Liver (tissue), 9 donors: ENCODE results near the gene NSUN3. TPM values are rescaled to one million over a fixed set of nuclear protein-coding genes. Genes with fewer than 3 reads are reported as not detected.

ENCODE experiments used
- DNase-seq: peaks from one replicate; pipeline ENCODE4 v3.0.0-alpha.2; 2017; ENCODE audit warnings: low spot score
- H3K27ac ChIP-seq, 2 donors: one replicate each; pipeline ENCODE4 v1.7.0; 2013; ENCODE audit warnings: inconsistent platforms in 2 of 2, low read length in 2 of 2, control low read depth in 1 of 2, low read depth in 1 of 2, mild to moderate bottlenecking in 1 of 2
- H3K27me3 ChIP-seq, 4 donors: one replicate each; pipeline versions ENCODE4 v1.6.1 to v1.7.0; 2013; ENCODE audit warnings: low read length in 3 of 4, inconsistent platforms in 1 of 4, mild to moderate bottlenecking in 1 of 4, moderate library complexity in 1 of 4; ENCODE audit not compliant: control insufficient read depth in 4 of 4, insufficient read depth in 4 of 4
- H3K36me3 ChIP-seq, 4 donors: one replicate each; pipeline versions ENCODE4 v1.6.1 to v1.7.0; 2013; ENCODE audit warnings: low read length in 3 of 4, mild to moderate bottlenecking in 3 of 4, low read depth in 1 of 4, moderate library complexity in 1 of 4; ENCODE audit not compliant: control insufficient read depth in 4 of 4, insufficient read depth in 3 of 4
- H3K4me1 ChIP-seq, 4 donors: one replicate each; pipeline versions ENCODE4 v1.6.1 to v1.7.0; 2013; ENCODE audit warnings: low read length in 3 of 4, mild to moderate bottlenecking in 3 of 4, moderate library complexity in 1 of 4; ENCODE audit not compliant: control insufficient read depth in 4 of 4, insufficient read depth in 4 of 4
- H3K4me3 ChIP-seq, 3 donors: one replicate each; pipeline versions ENCODE4 v1.6.1 to v1.7.0; 2013; ENCODE audit warnings: low read length in 3 of 3, control low read depth in 1 of 3, low read depth in 1 of 3, mild to moderate bottlenecking in 1 of 3
- H3K9ac ChIP-seq, 2 donors: one replicate each; pipeline ENCODE4 v1.7.0; 2013; ENCODE audit warnings: low read length in 2 of 2, mild to moderate bottlenecking in 2 of 2, moderate library complexity in 2 of 2, control low read depth in 1 of 2, low read depth in 1 of 2
- H3K9me3 ChIP-seq, 4 donors: one replicate each; pipeline versions ENCODE4 v1.6.1 to v1.7.0; 2013; ENCODE audit warnings: low read length in 3 of 4; ENCODE audit not compliant: control insufficient read depth in 4 of 4
- EGR1 ChIP-seq, 2 donors: IDR thresholded peaks; 2 replicates each; pipeline ENCODE4 v1.6.1; 2016 to 2018; ENCODE audit warnings: antibody characterized with exemption in 2 of 2, low read depth in 2 of 2
- FOXA1 ChIP-seq: IDR thresholded peaks from 2 replicates; pipeline ENCODE4 v1.6.1; 2016; ENCODE audit warnings: antibody characterized with exemption
- FOXA2 ChIP-seq: IDR thresholded peaks from 2 replicates; pipeline ENCODE4 v1.6.1; 2016; ENCODE audit warnings: antibody characterized with exemption
- GABPA ChIP-seq, 2 donors: IDR thresholded peaks in 1 of 2; conservative IDR thresholded peaks in 1 of 2; 2 replicates each; pipeline ENCODE4 v1.6.1; 2016; ENCODE audit warnings: antibody characterized with exemption in 2 of 2, mild to moderate bottlenecking in 1 of 2, moderate library complexity in 1 of 2
- HNF4A ChIP-seq, 2 donors: conservative IDR thresholded peaks; 2 replicates each; pipeline ENCODE4 v1.6.1; 2016; ENCODE audit warnings: antibody characterized with exemption in 2 of 2, mild to moderate bottlenecking in 2 of 2
- HNF4G ChIP-seq: IDR thresholded peaks from 2 replicates; pipeline ENCODE4 v1.6.1; 2016; ENCODE audit warnings: antibody characterized with exemption
- JUND ChIP-seq, 2 donors: IDR thresholded peaks; 2 replicates each; pipeline ENCODE4 v1.6.1; 2016; ENCODE audit warnings: antibody characterized with exemption in 2 of 2
- NR2F2 ChIP-seq: IDR thresholded peaks from 2 replicates; pipeline ENCODE4 v1.6.1; 2016; ENCODE audit warnings: antibody characterized with exemption
- RAD21 ChIP-seq, 2 donors: IDR thresholded peaks; 2 replicates each; pipeline ENCODE4 v1.6.1; 2016; ENCODE audit warnings: antibody characterized with exemption in 2 of 2, mild to moderate bottlenecking in 2 of 2
- RXRA ChIP-seq, 2 donors: IDR thresholded peaks; 2 replicates each; pipeline ENCODE4 v1.6.1; 2017 to 2018; ENCODE audit warnings: antibody characterized with exemption in 2 of 2, mild to moderate bottlenecking in 1 of 2
- SP1 ChIP-seq: IDR thresholded peaks from 2 replicates; pipeline ENCODE4 v1.6.1; 2018; ENCODE audit warnings: antibody characterized with exemption, mild to moderate bottlenecking
- TAF1 ChIP-seq: conservative IDR thresholded peaks from 2 replicates; pipeline ENCODE4 v1.6.1; 2016; ENCODE audit warnings: antibody characterized with exemption, mild to moderate bottlenecking
- YY1 ChIP-seq: IDR thresholded peaks from 2 replicates; pipeline ENCODE4 v1.6.1; 2016; ENCODE audit warnings: antibody characterized with exemption, mild to moderate bottlenecking
- WGBS: extraction: QIAGEN DNeasy Blood & Tissue Kit; methylation state at CpG from one replicate; pipeline ENCODE4 v1.1.7; 2013; 5-methylcytosine and 5-hydroxymethylcytosine counted together
- polyA plus RNA-seq, 2 donors: library from polyadenylated mRNA; stranded (reverse) in 1 of 2; unstranded in 1 of 2; fragments of 200-250 nt in 1 of 2; fragments of >200 nt in 1 of 2; fragmentation: Nextera tagmentation in 1 of 2; extraction: Ambion mirVana in 1 of 2; gene quantifications; one replicate each; pipeline versions ENCODE4 v1.2.1 to v1.2.3, GENCODE V29; 2013 to 2015
- total RNA-seq, 2 donors: library from RNA; depleted of rRNA; stranded (reverse); fragments of >200 nt; gene quantifications; one replicate each; pipeline ENCODE4 v1.2.3, GENCODE V29; 2014
- TF ChIP-seq, protein P1 (sequence below): IDR thresholded peaks from 2 replicates; pipeline ENCODE4 v1.6.1; 2016; ENCODE audit warnings: antibody characterized with exemption
- TF ChIP-seq, protein P2 (sequence below): IDR thresholded peaks from 2 replicates; pipeline ENCODE4 v1.6.1; 2016; ENCODE audit warnings: antibody characterized with exemption
- TF ChIP-seq, protein P3 (sequence below): IDR thresholded peaks from 2 replicates; pipeline ENCODE4 v1.6.1; 2016; ENCODE audit warnings: antibody characterized with exemption
- TF ChIP-seq, protein P4 (sequence below): IDR thresholded peaks from 2 replicates; pipeline ENCODE4 v1.6.1; 2016; ENCODE audit warnings: antibody characterized with exemption, mild to moderate bottlenecking
- TF ChIP-seq, protein P5 (sequence below): fragments of 150-350 bp; IDR thresholded peaks from 2 replicates; pipeline ENCODE4 v1.5.1; 2017; ENCODE audit warnings: improper control_type of control experiment, low read depth, low read length; ENCODE audit not compliant: missing input control
- donor health status: healthy.
- donor health status: healthy.
- donor health status: healthy.
- donor health status: healthy.
- donor health status: healthy.

Gene NSUN3
- total and polyA plus RNA-seq, 4 donors = 3.8 to 14.6 (median 8.1) TPM

DNA sequence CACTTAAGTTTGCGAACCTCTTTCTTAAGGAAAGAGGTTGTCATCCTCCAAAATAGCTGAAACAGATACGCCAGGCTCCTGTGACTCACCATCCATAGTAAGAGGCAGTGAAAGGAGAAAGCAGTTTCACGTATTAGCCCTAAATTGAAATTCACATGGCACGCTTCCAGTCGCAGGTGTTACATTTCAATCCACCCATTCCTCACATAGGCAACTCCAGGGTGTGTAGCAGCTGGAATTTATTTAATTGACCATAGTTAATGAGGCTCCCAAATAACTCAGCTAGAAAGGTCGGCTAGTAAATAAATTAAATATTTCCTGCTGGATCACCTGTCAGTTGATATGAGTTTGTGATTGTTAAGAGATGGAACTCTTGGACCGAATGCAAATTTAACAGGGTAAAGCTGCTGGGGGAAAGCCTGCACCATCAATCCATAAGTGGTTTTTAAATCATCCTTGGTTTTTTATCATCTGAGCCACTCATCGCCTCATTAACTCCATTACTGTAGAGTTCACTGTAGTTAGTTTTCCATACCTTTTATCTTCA lies 19.6 kb downstream of the NSUN3 start:
- Histone ChIP-seq H3K9ac (no peak overlapping the region), H3K9me3 (no peaks in the 10 kb centered on the region), H3K27ac (no peak overlapping the region), H3K36me3 (peaks cover 0 to 6% (median 2%) of the 10 kb centered on the region in 4 donors), H3K27me3 (no peaks in the 10 kb centered on the region), H3K4me1 (no peaks in the 10 kb centered on the region), H3K4me3 (no peak overlapping the region)
- 95% methylated on average over 8 of the region's 8 CpGs for WGBS
- TF ChIP-seq RXRA (IDR thresholded peaks at IDR 0.05) = no peak
- TF ChIP-seq FOXA1 = no peak
- TF ChIP-seq, protein P1, sequence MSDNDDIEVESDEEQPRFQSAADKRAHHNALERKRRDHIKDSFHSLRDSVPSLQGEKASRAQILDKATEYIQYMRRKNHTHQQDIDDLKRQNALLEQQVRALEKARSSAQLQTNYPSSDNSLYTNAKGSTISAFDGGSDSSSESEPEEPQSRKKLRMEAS = no peak
- TF ChIP-seq GABPA (IDR thresholded peaks at IDR 0.05 in 1 of 2, conservative IDR thresholded peaks at IDR 0.05 in 1 of 2) = no peak
- no peak for TF ChIP-seq EGR1 (IDR thresholded peaks at IDR 0.05; ENCODE audit: low read depth in 2 of 2)
- DNase-seq = no peak

DNA sequence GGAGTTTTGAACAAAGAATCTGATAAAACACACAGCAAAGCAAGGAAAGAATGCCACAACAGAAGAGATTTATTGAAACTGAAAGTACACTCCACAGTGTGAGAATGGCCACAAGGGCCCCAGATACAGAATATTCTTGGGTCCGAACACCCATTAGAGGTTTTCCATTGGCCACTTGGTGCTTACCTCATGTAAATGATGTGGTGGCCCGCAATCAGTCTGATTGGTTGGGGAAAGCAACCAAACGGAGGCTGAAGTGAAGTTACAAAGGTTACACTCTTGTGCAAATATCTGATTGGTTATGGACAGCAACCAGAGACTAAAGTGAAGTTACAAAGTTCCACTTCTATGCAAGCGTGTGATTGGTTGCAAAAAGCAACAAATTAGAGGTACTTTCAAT lies 20.4 kb downstream of the NSUN3 start:
- H3K36me3 ChIP-seq = peaks cover 0 to 6% (median 2%) of the 10 kb centered on the region in 4 donors
- H3K27me3 ChIP-seq = no peaks in the 10 kb centered on the region
- H3K9ac ChIP-seq = no peak overlapping the region
- H3K9me3 ChIP-seq = no peaks in the 10 kb centered on the region
- H3K27ac ChIP-seq = no peak overlapping the region
- no peak for DNase-seq
- WGBS = 69% methylated on average over 4 of the region's 4 CpGs
- no peaks in the 10 kb centered on the region for H3K4me1 ChIP-seq
- no peak for TF ChIP-seq YY1
- TF ChIP-seq HNF4A (conservative IDR thresholded peaks at IDR 0.05) = peak; percentile 14 to 71
- TF ChIP-seq HNF4G = peak; percentile 24
- TF ChIP-seq GABPA (IDR thresholded peaks at IDR 0.05 in 1 of 2, conservative IDR thresholded peaks at IDR 0.05 in 1 of 2) = no peak
- TF ChIP-seq SP1 = peak; percentile 60
- no peak overlapping the region for H3K4me3 ChIP-seq

DNA sequence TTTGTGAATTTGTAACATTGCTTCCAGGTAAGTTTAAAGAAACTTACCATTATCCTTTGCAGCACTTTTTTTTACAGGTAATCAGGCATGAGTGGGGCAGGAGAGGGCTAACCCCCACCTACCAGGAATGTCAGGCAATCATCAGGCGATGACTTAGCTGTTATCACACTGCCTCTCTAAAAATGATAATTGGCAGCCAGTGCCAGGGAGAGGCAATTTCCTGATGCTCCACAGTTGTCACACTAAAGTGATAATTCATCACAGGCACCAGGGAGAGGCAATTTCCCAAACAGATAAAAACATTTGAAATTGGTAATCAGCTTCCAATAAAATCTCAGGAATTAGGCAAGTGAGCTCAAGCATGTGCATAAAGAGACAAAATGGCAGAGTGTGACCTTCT lies 26.3 kb downstream of the NSUN3 start:
- Histone ChIP-seq H3K4me1 (no peaks in the 10 kb centered on the region), H3K27me3 (no peaks in the 10 kb centered on the region), H3K36me3 (peaks cover 0 to 10% (median 2%) of the 10 kb centered on the region in 4 donors), H3K9ac (no peak overlapping the region), H3K4me3 (no peak overlapping the region), H3K9me3 (no peaks in the 10 kb centered on the region), H3K27ac (no peak overlapping the region)
- WGBS = 93% methylated on average over 1 of the region's 1 CpG
- no peak for DNase-seq
- TF ChIP-seq, protein P2, sequence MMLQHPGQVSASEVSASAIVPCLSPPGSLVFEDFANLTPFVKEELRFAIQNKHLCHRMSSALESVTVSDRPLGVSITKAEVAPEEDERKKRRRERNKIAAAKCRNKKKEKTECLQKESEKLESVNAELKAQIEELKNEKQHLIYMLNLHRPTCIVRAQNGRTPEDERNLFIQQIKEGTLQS = no peak
- TF ChIP-seq RAD21 (IDR thresholded peaks at IDR 0.05) (no peak), GABPA (IDR thresholded peaks at IDR 0.05 in 1 of 2, conservative IDR thresholded peaks at IDR 0.05 in 1 of 2) (no peak), HNF4G (no peak), EGR1 (IDR thresholded peaks at IDR 0.05; ENCODE audit: low read depth in 2 of 2) (no peak), FOXA2 (no peak), RXRA (IDR thresholded peaks at IDR 0.05) (no peak), YY1 (no peak), HNF4A (conservative IDR thresholded peaks at IDR 0.05) (no peak), TAF1 (no peak), JUND (IDR thresholded peaks at IDR 0.05) (no peak), SP1 (no peak), FOXA1 (no peak), NR2F2 (no peak)
- TF ChIP-seq, protein P1 = no peak
- TF ChIP-seq, protein P3, sequence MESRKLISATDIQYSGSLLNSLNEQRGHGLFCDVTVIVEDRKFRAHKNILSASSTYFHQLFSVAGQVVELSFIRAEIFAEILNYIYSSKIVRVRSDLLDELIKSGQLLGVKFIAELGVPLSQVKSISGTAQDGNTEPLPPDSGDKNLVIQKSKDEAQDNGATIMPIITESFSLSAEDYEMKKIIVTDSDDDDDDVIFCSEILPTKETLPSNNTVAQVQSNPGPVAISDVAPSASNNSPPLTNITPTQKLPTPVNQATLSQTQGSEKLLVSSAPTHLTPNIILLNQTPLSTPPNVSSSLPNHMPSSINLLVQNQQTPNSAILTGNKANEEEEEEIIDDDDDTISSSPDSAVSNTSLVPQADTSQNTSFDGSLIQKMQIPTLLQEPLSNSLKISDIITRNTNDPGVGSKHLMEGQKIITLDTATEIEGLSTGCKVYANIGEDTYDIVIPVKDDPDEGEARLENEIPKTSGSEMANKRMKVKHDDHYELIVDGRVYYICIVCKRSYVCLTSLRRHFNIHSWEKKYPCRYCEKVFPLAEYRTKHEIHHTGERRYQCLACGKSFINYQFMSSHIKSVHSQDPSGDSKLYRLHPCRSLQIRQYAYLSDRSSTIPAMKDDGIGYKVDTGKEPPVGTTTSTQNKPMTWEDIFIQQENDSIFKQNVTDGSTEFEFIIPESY = no peak
- TF ChIP-seq, protein P4, sequence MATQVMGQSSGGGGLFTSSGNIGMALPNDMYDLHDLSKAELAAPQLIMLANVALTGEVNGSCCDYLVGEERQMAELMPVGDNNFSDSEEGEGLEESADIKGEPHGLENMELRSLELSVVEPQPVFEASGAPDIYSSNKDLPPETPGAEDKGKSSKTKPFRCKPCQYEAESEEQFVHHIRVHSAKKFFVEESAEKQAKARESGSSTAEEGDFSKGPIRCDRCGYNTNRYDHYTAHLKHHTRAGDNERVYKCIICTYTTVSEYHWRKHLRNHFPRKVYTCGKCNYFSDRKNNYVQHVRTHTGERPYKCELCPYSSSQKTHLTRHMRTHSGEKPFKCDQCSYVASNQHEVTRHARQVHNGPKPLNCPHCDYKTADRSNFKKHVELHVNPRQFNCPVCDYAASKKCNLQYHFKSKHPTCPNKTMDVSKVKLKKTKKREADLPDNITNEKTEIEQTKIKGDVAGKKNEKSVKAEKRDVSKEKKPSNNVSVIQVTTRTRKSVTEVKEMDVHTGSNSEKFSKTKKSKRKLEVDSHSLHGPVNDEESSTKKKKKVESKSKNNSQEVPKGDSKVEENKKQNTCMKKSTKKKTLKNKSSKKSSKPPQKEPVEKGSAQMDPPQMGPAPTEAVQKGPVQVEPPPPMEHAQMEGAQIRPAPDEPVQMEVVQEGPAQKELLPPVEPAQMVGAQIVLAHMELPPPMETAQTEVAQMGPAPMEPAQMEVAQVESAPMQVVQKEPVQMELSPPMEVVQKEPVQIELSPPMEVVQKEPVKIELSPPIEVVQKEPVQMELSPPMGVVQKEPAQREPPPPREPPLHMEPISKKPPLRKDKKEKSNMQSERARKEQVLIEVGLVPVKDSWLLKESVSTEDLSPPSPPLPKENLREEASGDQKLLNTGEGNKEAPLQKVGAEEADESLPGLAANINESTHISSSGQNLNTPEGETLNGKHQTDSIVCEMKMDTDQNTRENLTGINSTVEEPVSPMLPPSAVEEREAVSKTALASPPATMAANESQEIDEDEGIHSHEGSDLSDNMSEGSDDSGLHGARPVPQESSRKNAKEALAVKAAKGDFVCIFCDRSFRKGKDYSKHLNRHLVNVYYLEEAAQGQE = no peak
- TF ChIP-seq, protein P5, sequence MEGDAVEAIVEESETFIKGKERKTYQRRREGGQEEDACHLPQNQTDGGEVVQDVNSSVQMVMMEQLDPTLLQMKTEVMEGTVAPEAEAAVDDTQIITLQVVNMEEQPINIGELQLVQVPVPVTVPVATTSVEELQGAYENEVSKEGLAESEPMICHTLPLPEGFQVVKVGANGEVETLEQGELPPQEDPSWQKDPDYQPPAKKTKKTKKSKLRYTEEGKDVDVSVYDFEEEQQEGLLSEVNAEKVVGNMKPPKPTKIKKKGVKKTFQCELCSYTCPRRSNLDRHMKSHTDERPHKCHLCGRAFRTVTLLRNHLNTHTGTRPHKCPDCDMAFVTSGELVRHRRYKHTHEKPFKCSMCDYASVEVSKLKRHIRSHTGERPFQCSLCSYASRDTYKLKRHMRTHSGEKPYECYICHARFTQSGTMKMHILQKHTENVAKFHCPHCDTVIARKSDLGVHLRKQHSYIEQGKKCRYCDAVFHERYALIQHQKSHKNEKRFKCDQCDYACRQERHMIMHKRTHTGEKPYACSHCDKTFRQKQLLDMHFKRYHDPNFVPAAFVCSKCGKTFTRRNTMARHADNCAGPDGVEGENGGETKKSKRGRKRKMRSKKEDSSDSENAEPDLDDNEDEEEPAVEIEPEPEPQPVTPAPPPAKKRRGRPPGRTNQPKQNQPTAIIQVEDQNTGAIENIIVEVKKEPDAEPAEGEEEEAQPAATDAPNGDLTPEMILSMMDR = no peak
